ENCODE data around the gene FAM199X. TPM values are rescaled to one million over a fixed set of nuclear protein-coding genes. Genes with fewer than 3 reads are reported as not detected.

FAM199X gene
- total RNA-seq, 1 experiment from 2014 or later = 12.1 TPM

- Histone ChIP-seq H3K79me1 (ENCODE audit: insufficient read depth, low read depth, low read length, poor library complexity, severe bottlenecking) (no peaks in the 10 kb centered on the region), H3K4me1 (ENCODE audit: insufficient read depth, low read length) (no peaks in the 10 kb centered on the region), H3K23me2 (ENCODE audit: insufficient read length, low read depth, low read length, poor library complexity, severe bottlenecking) (no peaks in the 10 kb centered on the region), H3K79me2 (ENCODE audit: insufficient read depth, low read length) (no peaks in the 10 kb centered on the region), H3K56ac (ENCODE audit: insufficient read length, low read depth, low read length) (no peak overlapping the region), H3K9ac (ENCODE audit: extremely low read depth, insufficient read length, low read length) (no peak overlapping the region), H3K27ac (ENCODE audit: insufficient read length, low read depth, low read length) (no peak overlapping the region), H2BK120ac (ENCODE audit: low read depth, low read length, poor library complexity, severe bottlenecking) (no peak overlapping the region), H2BK15ac (ENCODE audit: low read depth, low read length) (no peak overlapping the region), H2BK5ac (ENCODE audit: insufficient read length, low read length) (no peak overlapping the region), H2AK5ac (ENCODE audit: insufficient read length, low read length) (no peak overlapping the region), H3K18ac (ENCODE audit: insufficient read length, low read depth, low read length) (no peak overlapping the region), H2AFZ (ENCODE audit: low read length) (no peak overlapping the region), H3K23ac (ENCODE audit: insufficient read length, low read depth, low read length) (no peak overlapping the region), H3K4ac (ENCODE audit: low read depth, low read length) (no peak overlapping the region), H3K14ac (ENCODE audit: insufficient read depth, low read length) (no peak overlapping the region), H4K91ac (ENCODE audit: insufficient read length, low read depth, low read length) (no peak overlapping the region), H4K5ac (ENCODE audit: insufficient read length, low read depth, low read length) (no peak overlapping the region), H3K4me2 (ENCODE audit: insufficient read depth, insufficient read length, low read length) (no peak overlapping the region), H4K20me1 (ENCODE audit: control insufficient read depth, insufficient read depth, insufficient read length) (no peaks in the 10 kb centered on the region), H2BK20ac (ENCODE audit: low read depth, low read length, poor library complexity, severe bottlenecking) (no peak overlapping the region), H4K8ac (replicated peaks; ENCODE audit: insufficient read length, low read depth, low read length) (no peak overlapping the region), H3K27me3 (ENCODE audit: insufficient read depth, low read length) (no peaks in the 10 kb centered on the region), H3K9me3 (ENCODE audit: control insufficient read depth, low read depth, low read length) (no peaks in the 10 kb centered on the region), H3T11ph (ENCODE audit: low read length) (no peak overlapping the region), H2BK12ac (ENCODE audit: insufficient read length, low read depth, low read length) (no peak overlapping the region)
- H3K9me3 Mint-ChIP-seq = peaks cover 0 to 78% of the 10 kb centered on the region in 2 experiments; a peak in 3 of 5 replicates
- H3K4me3 Mint-ChIP-seq = no peak overlapping the region
- no peak for TF ChIP-seq CTCF (conservative IDR thresholded peaks at IDR 0.05)
- peaks cover 21% of the 10 kb centered on the region for H3K27me3 Mint-ChIP-seq (ENCODE audit: low read depth)
- no peaks in the 10 kb centered on the region for H3K4me1 Mint-ChIP-seq
- WGBS (ENCODE audit: extremely low coverage, insufficient read length, low lambda C conversion rate) = no CpG with 5 or more reads among the region's 8 CpGs
- no peak for DNase-seq
- no peak overlapping the region; a peak in 1 of 7 replicates for H3K27ac Mint-ChIP-seq
- no peaks in the 10 kb centered on the region for H3K36me3 Mint-ChIP-seq (ENCODE audit: insufficient read depth in 1 of 3, low read depth in 3 of 3)
Observed at GRCh38 chrX:104141087-104141760, 25.0 kb upstream of the FAM199X start.

All from H9 (cell line).